Right lobe of liver (tissue), 4 donors: Measurements from ENCODE around the gene PDCD11.

Experiments
- CTCF ChIP-seq, 4 donors: fragments of 200-600 bp in 3 of 4; fragments of 450-650 bp in 1 of 4; IDR thresholded peaks; one replicate each; pipeline versions ENCODE4 v1.5.1 to v1.8.0; 2016 to 2022; ENCODE audit warnings: antibody characterized with exemption in 4 of 4, mild to moderate bottlenecking in 2 of 4
- POLR2A ChIP-seq: fragments of 450-650 bp; IDR thresholded peaks from one replicate; pipeline ENCODE4 v1.6.1; 2017; ENCODE audit warnings: antibody characterized with exemption, mild to moderate bottlenecking
- donor health status: DM: no; HTN: no; CAD: no.
- donor health status: DM: no; HTN: no; CAD: no.
- donor health status: DM: no; HTN: yes; CAD: no.

DNA sequence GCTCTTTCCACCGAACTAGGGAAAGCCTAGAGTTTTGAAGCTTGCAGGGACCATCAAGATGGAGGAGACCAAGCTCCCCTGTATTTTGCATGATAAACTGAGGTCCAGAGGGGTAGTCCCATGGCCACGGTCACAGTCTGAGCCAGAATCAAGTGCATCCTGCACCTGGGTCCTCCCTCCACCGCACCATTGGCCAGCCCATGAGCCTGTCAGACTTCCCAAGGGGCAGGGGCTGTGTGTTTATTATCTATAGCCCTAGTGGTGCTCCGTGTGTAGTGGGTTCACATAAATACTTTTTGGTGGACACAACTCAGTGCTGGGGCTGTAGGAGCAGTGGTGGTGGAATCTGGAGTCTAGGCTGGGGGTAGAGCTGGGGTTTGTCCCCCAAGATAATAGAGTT is 79.0 kb downstream of the PDCD11 start:
- TF ChIP-seq POLR2A (no peak), CTCF (IDR thresholded peaks at IDR 0.05) (no peak)
